NB4 (cell line): ENCODE results near the gene HNF1B.

Experiments
- MYC ChIP-seq: IDR thresholded peaks from 2 replicates; pipeline ENCODE4 v1.6.1; 2011; ENCODE audit warnings: low read depth, low read length
- TF ChIP-seq, protein P1 (sequence below): IDR thresholded peaks from one replicate; pipeline ENCODE4 v1.5.1; 2012; ENCODE audit warnings: low read depth, low read length
- TF ChIP-seq, protein P2 (sequence below): IDR thresholded peaks from 2 replicates; pipeline ENCODE4 v1.6.1; 2011; ENCODE audit warnings: low read depth, low read length

DNA sequence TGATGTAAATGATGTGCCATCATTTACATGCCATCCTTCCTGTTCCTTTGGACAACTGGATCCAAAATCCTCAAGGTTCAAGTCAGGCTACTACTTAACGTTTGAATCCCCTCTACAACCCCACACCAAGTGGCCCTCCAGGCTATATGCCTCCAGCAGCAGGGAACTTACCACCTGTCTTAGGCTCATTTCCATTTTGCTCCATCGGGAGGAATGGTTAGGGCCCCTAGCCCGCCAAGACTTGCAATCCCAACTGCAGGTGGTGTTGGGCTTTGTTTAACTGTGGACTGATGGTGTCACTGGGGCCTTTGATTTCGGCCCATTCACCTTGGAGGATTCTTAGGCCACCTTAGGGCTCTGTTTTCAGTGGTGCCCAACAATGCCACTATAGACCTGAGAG lies 9.7 kb downstream of the HNF1B start:
- TF ChIP-seq, protein P1, sequence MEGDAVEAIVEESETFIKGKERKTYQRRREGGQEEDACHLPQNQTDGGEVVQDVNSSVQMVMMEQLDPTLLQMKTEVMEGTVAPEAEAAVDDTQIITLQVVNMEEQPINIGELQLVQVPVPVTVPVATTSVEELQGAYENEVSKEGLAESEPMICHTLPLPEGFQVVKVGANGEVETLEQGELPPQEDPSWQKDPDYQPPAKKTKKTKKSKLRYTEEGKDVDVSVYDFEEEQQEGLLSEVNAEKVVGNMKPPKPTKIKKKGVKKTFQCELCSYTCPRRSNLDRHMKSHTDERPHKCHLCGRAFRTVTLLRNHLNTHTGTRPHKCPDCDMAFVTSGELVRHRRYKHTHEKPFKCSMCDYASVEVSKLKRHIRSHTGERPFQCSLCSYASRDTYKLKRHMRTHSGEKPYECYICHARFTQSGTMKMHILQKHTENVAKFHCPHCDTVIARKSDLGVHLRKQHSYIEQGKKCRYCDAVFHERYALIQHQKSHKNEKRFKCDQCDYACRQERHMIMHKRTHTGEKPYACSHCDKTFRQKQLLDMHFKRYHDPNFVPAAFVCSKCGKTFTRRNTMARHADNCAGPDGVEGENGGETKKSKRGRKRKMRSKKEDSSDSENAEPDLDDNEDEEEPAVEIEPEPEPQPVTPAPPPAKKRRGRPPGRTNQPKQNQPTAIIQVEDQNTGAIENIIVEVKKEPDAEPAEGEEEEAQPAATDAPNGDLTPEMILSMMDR: no peak
- TF ChIP-seq, protein P2, sequence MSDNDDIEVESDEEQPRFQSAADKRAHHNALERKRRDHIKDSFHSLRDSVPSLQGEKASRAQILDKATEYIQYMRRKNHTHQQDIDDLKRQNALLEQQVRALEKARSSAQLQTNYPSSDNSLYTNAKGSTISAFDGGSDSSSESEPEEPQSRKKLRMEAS: no peak
- no peak for TF ChIP-seq MYC
